HG02981 (cell line): ENCODE data around the gene NCOA5.

Source experiments
- ATAC-seq: cut with Tn5 transposase; IDR thresholded peaks from one replicate; pipeline ENCODE4 v1.9.1; 2021; ENCODE audit warnings: mild to moderate bottlenecking, moderate library complexity; ENCODE audit not compliant: unreplicated experiment

NCOA5 gene

DNA sequence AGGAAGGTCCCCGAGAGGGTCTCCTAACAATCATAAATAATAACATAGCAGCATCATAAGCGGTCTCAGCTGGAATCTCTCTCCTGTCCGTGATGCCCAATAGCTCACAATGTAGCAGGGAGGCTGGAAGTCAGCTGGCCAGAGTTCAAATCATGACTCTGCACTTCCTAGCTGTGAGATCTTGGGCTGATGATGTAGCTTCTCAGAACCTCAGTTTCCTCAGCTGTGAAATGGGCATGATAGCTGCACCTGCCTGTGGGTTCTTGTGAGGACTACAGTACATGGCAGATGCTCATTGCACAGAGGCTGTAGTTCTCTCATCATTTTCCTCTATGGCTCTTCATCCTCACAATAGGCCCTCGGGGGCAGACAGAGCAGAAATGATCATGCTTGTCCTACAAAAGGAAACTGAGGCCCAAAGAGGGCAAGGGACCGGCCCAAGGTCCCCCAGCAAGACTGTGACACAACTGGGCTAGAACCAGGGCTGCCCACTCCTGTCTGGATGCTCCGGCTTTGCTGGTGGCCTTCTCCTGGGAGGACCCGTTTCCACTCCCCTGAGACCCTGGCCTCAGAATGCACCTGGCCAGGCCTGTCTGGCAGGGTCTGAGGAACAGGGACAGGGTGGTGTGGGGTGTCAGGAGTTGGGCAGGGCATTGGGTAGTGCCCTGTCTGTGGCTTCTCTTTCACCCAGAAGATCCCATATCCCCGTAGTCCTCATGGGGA is 43.0 kb downstream of the NCOA5 start:
- no peak for ATAC-seq

DNA sequence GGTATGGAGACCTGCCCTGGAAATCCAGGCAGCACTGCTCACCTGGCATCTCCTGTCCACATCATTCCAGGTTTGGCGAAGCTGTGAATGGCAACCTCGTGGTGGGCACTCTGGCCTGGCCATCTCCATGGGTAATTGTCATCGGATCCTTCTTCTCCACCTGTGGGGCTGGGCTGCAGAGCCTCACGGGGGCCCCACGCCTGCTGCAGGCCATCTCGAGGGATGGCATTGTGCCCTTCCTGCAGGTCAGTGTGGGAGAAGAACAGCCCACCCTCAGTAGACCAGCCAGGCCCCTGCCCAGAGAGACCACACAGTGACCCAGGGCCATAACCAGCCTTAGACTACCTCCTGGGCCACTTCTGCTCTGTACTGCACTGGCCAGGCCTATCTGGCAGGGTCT is 44.9 kb downstream of the NCOA5 start:
- no peak for ATAC-seq

DNA sequence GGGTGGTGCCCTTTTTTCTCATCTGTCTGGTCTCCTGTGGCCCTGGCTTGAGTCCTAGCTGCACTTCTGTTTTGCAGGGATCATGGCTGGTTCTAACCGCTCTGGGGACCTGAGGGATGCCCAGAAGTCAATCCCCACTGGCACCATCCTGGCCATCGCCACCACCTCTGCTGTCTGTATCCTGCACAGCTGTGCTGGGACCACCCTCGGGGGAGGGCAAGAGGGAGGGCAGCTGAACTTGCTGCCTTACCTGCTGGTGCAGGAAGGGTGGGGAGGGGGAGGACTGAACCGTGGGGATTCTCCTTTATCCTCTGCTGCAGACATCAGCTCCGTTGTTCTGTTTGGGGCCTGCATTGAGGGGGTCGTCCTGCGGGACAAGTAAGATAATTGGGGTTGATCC is 46.2 kb downstream of the NCOA5 start:
- no peak for ATAC-seq

DNA sequence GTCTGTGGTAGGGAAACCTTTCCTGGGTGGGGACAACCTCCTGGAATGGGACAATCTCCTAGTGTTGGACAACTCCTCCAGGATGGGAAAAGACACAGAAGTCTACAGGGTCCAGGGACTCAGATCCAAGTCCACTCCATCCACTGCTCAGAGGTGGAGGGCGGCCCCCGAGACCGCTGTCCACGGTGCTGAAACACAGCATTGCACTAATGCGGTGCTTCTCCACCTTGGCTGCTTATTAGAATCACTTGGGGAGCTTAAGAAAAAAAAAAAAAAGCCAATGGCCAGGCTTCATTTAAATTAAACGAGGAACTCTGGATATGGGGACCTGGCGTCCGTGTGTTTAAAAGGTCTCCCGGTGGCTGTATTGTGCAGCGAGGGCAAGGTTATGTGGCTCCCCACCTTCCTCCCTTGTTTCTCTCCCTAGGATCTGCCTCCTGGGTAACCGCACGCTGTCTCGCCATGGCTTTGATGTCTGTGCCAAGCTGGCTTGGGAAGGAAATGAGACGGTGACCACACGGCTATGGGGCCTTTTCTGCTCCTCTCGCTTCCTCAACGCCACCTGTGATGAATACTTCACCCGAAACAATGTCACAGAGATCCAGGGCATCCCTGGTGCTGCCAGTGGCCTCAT is 48.7 kb downstream of the NCOA5 start:
- ATAC-seq, result no peak

DNA sequence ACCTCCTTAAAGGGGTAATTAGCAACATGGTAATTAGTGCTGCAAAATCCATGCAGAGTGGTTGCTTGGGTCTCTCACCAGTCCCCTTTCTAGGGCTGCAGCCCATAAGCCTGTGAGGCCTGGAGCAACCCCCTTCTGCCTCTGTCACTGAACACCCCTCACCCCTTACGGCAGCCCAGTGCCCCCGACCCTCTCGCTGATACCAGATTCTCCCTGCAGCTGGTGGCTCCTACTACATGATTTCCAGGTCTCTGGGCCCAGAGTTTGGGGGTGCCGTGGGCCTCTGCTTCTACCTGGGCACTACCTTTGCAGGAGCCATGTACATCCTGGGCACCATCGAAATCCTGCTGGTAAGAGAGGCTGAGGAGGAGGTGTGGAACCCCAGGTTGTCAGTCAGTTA is 52.7 kb downstream of the NCOA5 start:
- ATAC-seq, result no peak

DNA sequence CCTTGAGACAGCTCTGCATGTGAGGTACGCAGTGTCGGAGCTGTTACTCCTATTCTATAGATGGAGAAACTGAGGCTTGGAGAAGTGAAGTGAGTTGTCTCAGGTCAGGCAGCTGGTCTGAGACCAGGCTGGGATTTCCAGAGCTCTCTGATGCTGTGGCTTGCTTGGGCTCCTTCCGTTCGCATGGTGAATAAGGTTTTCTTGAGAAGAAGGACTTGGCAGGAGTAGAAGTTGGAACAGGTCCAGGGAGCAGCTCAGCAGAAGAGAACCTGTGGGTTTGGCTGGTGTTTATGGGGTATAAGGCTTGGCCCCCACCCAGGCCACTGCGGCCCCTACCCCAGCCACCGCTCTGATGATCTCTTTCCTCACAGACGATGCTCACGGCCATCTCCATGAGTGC is 53.4 kb downstream of the NCOA5 start:
- no peak for ATAC-seq

DNA sequence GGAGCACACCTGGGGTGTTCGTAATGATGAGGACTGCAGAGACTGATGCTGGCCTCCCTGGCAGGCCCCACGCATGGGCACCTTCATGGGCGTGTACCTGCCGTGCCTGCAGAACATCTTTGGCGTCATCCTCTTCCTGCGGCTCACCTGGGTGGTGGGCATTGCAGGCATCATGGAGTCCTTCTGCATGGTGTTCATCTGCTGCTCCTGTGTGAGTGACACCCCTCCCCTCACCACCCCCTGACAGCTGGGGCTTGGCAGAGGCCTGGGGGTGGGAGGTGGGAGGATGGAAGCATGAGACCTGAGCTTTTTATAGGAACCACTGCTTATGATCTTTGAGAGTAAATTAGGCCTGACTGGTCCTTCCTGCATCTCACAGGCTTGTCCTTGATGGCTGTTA is 54.0 kb downstream of the NCOA5 start:
- no peak for ATAC-seq

DNA sequence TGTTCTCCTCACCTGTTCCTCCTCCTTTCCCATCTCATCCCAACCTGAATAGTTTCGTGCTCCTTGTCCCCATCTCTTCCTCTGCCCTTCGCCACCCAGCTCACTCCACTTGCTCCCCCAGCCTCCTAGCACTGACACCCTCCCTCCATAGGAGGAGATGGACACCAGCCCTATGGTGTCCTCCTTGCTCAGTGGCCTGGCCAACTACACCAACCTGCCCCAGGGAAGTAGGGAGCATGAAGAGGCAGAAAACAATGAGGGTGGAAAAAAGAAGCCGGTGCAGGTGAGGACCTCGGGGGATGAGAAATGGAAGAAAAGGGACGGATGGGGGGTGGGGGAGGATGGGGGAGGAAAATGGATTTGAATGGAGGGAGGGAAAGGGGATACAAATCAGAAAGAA is 54.5 kb downstream of the NCOA5 start:
- no peak for ATAC-seq

DNA sequence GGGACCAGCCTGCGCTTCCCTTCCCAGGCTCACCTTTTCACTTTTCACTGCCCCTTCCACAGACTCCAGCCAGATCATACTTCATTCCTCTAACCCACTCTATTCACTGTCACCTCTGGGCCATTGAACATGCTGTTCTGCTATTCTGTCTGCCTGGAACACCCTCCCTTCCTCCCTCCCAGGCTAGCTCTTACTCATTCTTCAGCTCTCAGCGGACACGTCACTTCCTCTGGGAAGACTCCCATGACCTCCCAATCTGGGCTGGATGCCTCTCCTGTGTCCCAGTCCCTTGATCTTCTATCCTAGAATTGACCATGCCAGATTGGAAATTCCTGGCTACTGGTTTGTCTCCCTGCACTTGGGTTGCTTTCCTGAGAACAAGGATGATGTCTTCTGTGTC is 55.7 kb downstream of the NCOA5 start:
- no peak for ATAC-seq

DNA sequence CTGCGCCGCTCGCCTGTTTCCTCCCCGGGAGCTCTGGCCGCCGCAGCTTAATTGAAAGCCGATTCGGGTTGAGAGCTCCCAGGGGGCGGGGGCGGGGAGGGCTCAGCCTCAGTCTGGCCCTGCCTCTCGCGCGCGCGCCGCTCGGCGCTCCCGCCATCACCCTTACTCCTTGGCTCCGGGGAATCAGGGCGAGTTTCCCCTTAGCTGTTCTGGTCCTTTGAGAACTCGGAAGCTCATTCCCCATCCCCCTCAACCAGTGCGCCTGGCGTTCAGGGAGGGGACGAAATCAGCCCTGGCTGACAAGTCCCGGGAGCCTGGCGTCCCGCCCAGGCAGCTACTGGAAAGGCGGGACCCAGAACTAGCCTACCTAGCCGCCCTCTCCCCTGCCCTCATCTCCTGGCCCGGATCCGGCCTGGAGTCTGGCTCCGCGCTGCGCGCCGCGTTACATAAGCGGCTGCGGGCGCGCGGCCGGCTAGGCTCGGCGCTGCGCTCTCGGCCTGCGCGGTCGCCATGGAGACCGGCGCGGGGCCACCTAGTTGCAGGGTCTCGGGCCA is 58.0 kb downstream of the NCOA5 start:
- no peak for ATAC-seq

DNA sequence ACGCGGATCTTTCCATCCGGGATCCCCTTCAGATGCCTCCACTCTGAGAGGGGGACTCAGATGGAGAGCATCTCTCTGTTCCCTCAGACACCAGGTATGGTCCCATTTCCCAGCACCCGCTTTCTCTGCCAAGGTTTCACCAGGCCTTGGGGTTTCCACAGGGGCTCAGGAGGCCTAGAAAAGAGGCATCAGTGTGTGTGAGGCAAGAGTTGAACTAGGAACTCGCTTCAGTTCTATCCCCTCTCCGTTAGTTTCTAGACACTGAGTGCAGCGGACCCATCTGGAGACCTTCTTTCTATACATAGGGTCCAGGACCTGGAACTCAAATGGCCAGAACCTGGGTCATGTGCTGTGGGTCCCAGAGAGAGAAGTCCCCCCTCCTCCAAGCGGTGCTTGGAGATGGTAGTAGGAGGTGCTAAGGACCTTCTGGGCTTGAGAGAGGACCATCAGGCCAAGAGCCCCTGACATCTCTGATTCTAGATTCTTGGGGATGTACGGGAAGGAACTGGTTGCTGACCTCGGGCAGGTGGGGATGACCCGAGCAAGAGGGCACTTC is 58.7 kb downstream of the NCOA5 start:
- no peak for ATAC-seq

DNA sequence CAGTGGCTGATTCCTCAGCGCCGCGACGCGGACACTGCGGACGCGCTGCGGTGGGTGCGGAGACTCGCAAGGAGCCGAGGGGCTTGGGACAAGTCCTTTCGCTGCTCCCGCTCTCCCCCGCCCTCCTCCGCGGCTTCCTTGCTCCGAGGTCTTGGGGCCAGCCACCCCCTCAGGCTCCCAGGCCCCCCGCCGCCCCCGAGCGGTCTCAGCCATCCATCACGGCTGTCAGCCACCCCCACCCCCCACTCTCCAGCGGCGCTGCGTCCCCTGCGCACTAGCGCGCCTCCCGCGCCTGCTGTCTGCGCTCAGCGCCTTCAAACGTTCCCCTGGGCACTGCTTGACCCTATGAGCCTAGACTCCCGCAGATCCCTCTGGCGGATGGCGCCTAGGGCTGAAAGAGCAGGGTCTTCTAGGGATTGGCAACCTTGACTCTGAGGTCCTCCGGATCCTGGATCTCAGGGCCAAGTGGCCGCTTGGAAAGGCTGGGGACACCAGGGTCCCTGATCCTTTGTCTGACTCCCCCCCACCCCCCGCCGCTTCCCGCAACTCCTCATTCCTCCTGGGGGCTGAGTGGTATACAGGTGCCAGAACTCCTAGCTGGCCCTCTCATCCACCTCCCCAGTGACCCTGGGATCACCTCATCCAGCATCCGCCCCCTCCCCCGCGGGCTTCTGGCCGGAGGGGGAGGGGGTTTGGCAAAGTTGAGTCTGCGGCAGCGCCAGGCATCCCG is 59.3 kb downstream of the NCOA5 start:
- ATAC-seq, result no peak

DNA sequence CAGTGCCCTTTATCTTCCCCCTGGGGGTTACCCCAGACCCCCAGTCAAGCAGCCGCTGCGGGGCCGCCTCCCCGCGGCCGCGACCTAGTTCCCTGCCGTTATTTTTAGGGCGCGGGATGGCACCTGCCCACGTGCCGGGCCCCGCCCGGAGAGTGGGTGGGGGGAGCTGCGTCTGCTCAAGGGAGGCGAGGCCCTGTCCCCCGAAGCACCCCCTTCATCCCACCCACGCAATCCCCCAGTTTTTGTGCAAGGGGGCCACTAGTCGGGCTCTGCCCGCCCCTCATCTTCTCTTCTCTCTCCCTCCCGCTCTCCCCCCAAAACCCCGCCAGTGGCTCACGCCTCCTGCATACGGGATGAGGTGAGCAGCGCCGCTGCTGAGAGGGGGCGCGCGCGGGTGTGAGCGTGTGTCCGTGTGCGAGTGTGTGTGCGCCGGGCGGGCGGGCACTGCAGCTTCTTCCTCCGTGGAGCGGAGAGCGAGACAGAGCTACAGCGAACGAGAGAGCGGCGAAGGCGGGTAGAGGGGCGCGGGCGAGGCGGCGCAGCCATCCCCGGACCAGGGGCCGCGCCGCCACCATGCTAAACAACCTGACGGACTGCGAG is 60.9 kb downstream of the NCOA5 start, which contains the start of gene SLC12A5:
TSS of gene SLC12A5 (plus strand) at position 444 of the 600 bp plus-strand sequence. CDS start at position 574, 130 bp downstream.
- ATAC-seq, result no peak

DNA sequence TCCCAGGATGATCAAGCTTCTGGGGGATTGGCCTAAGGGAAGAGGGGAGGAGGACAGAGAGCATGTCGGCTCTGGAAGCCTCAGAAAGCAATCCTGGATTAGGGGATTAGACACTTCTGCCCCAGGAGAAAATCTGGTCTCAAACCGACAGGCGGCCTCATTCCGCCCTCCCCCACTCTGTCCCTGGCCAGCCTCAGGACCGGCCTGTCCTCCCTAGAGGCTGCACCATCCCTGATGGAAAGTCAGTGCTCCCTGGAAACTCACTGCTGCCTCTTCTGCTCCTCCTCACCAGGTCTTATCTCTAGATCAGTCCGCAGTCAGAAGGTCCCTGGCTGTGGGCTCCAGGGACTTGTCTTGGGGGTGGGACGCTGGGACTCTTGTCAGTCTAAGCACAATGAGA is 61.7 kb downstream of the NCOA5 start:
- no peak for ATAC-seq

DNA sequence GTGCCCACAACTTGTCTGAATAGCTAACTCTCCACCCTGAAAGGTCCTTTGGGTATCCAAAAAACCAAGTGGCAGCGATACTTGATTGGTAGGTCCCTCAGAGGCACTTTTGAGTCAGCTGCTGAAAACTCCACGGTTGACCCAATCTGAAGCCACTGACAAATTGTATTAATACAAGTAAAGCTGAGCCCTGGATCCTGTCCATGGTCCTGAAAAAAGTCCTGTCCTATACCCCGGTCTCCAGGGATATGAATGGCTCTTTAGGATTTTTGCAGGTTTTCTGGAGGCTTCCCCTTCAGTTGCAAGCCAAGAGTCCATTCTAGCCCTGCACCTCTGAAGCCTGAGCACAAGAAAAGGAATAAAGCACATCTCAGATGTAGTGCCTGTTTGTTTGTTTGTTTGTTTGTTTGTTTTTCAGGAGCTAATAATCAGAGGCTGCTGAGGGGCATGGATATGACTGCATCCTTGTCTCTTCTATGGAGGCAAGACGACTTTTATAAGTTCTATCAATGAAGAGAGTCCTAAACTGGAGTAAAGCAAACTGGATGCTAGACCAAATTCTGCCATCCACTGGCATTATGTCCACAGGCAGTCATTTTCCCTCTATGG is 62.4 kb downstream of the NCOA5 start:
- ATAC-seq, result no peak

DNA sequence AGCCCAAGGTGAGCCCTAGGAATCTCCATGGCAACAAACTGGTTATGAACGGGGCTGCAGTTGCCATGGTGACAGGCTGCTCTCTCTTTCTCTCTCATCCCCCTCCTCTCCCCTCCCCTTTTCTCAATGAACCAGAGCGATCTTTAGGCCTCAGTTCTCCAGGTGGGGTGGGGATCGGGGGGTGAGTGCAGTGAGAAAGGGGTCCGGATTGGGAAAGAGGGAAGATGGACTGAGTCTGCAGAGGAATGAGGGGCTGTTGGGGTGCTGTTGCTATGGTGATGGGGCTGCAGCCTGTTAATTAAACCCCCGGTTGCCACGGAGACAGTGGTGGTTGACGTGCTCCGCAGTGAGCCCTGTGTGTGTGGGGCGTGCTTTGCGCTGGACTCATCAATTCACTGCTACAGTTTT is 64.4 kb downstream of the NCOA5 start:
- no peak for ATAC-seq

DNA sequence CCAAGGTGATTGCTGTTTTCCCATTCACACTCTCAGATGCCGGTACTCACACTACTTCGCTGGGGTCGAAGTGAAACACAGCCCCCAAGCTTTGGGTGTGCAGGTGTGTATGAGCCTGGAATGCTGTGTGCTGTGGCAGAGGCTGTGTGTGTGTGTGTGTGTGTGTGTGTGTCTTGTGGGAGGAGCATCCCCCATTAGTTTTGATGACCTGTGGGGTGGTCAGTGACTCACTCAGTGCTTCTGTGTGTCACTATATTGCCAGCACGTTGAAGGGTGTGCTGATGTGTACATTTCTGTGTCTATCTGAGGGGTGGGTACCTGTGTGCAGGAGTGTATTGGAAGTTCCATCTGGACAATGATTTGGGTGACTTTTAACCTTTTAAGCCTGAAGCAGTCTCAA is 65.8 kb downstream of the NCOA5 start:
- no peak for ATAC-seq

DNA sequence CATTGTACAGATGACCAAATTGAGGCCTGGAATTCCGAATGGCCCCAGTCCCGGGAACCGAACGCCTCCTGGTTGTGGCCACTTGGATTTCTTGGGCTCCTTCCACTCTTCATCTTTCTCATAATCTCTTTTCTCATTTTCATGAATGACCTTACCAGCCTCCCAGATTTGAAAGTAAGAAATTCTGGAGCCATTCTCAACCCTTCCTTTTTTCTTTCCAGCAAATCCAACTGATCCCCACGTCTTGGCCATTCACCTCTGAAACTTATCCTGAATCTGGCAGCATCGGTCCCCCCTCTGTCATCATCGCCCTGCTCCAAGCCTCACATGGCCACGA is 66.6 kb downstream of the NCOA5 start:
- no peak for ATAC-seq

DNA sequence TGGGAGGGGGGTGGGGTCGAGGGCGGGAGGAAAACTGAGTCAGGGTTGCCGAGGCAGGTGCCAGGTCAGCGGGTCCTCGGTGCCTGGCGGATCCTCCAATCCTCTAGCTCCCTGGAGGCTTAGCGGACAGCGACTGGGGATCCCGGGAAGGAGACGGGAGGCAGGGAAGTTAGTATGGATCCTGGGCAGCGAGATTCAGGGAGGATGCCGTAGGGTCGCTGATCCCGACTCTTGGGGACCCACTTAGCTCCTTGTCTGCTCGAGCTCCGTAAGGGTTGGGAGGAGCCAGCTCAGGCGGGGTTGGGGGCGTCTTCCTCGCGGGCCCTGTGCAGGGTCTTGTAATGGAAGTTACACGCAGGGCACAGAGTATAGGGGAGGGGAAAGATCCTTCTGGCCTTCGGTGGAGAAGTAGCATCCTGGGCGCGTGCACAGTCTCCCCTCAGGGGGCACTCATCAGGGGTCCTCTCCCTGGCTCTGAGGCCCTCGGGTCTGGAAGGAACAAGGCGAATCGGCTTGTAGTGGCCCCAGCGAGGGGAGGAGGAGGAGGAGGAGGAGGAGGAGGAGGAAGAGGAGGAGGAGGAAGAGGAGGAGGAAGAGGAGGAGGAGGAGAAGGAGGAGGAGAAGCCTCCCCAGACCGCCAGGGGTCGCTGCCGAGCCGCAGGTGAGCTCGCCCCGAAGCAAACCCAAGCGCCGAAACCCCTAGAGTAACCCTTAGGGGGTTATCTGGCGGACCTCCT is 67.2 kb downstream of the NCOA5 start:
- no peak for ATAC-seq
